GM12873 (cell line): ENCODE results near the gene S100B.
A peak's percentile ranks its signal among the peaks of the same experiment; 100 is the strongest.

Experiments
- TF ChIP-seq, protein P1 (sequence below): IDR thresholded peaks from 2 replicates; pipeline ENCODE4 v1.5.1; 2012; ENCODE audit warnings: low read depth, mild to moderate bottlenecking, moderate library complexity, low read length, control low read depth; ENCODE audit not compliant: insufficient read depth; ENCODE audit errors: missing control alignments

The S100B gene

GRCh38 chr21:46551636-46552241 is 53.1 kb downstream of the S100B start:
- TF ChIP-seq, protein P1, sequence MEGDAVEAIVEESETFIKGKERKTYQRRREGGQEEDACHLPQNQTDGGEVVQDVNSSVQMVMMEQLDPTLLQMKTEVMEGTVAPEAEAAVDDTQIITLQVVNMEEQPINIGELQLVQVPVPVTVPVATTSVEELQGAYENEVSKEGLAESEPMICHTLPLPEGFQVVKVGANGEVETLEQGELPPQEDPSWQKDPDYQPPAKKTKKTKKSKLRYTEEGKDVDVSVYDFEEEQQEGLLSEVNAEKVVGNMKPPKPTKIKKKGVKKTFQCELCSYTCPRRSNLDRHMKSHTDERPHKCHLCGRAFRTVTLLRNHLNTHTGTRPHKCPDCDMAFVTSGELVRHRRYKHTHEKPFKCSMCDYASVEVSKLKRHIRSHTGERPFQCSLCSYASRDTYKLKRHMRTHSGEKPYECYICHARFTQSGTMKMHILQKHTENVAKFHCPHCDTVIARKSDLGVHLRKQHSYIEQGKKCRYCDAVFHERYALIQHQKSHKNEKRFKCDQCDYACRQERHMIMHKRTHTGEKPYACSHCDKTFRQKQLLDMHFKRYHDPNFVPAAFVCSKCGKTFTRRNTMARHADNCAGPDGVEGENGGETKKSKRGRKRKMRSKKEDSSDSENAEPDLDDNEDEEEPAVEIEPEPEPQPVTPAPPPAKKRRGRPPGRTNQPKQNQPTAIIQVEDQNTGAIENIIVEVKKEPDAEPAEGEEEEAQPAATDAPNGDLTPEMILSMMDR, result peak; percentile 17

- TF ChIP-seq, protein P1, result no peak
Observed at GRCh38 chr21:46550116-46550941, 54.6 kb downstream of the S100B start.

DNA sequence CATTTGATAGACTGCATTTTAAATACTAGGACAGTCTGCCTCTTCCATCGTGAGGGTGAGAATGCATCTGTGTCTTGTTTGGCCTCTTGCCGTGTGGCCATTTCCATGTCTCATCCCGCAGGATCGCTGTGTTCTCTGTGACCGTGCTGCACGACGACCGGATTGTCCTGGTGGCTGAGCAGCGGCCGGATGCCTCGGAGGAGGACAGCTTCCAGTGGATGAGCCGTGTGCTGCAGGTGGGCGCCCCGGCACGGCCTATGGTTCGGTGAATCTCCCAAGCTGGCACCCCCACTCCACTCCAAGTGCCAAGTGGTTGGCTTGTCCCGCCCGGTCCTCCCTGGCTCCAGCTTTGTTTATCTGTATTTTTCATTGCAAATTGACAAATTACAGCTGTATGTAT is 55.2 kb downstream of the S100B start:
- TF ChIP-seq, protein P1, result no peak
